GM18867 (cell line): ENCODE results near the gene MAGEB16.

Source experiments
- ATAC-seq: cut with Tn5 transposase; IDR thresholded peaks from one replicate; pipeline ENCODE4 v1.9.1; 2021; ENCODE audit warnings: mild to moderate bottlenecking, moderate library complexity; ENCODE audit not compliant: unreplicated experiment

Gene MAGEB16

GRCh38 chrX:35798042-35798441 lies at the start of gene MAGEB16:
TSS of gene MAGEB16 (plus strand) at chrX:35798342. CDS start at chrX:35802197, 3,855 bp downstream.
- ATAC-seq, result no peak

GRCh38 chrX:35773958-35774564 lies 24.1 kb upstream of the MAGEB16 start:
- no peak for ATAC-seq

- ATAC-seq, result no peak
Observed at GRCh38 chrX:35785075-35785474, 13.1 kb upstream of the MAGEB16 start.

- ATAC-seq, result no peak
Observed at GRCh38 chrX:35786271-35786670, 11.9 kb upstream of the MAGEB16 start.

- ATAC-seq, result no peak
Observed at GRCh38 chrX:35787867-35788266, 10.3 kb upstream of the MAGEB16 start.

GRCh38 chrX:35800474-35800873 lies 2.3 kb downstream of the MAGEB16 start:
- no peak for ATAC-seq

GRCh38 chrX:35809781-35810180 lies 11.6 kb downstream of the MAGEB16 start:
- ATAC-seq, result no peak

GRCh38 chrX:35819241-35819640 lies 21.1 kb downstream of the MAGEB16 start:
- ATAC-seq, result no peak

GRCh38 chrX:35826503-35826902 lies 28.4 kb downstream of the MAGEB16 start:
- no peak for ATAC-seq

- ATAC-seq, result no peak
Observed at GRCh38 chrX:35829501-35829900, 31.4 kb downstream of the MAGEB16 start.

GRCh38 chrX:35841872-35842271 lies 43.7 kb downstream of the MAGEB16 start:
- no peak for ATAC-seq

GRCh38 chrX:35842674-35843073 lies 44.5 kb downstream of the MAGEB16 start:
- no peak for ATAC-seq

- no peak for ATAC-seq
Observed at GRCh38 chrX:35847736-35848135, 49.6 kb downstream of the MAGEB16 start.
